H1 (cell line): ENCODE results near the gene ACAP1. TPM values are rescaled to one million over a fixed set of nuclear protein-coding genes. Genes with fewer than 3 reads are reported as not detected.
A peak's percentile ranks its signal among the peaks of the same experiment; 100 is the strongest.

Source experiments
- BACH1 ChIP-seq: IDR thresholded peaks from 2 replicates; pipeline ENCODE4 v1.6.1; 2012; ENCODE audit warnings: low read length, improper control_type of control experiment
- CREB1 ChIP-seq: IDR thresholded peaks from 2 replicates; pipeline ENCODE4 v1.6.1; 2012; ENCODE audit warnings: inconsistent platforms
- CTCF ChIP-seq, 3 experiments: IDR thresholded peaks; 1 replicate in 2 of 3; 2 replicates in 1 of 3; pipeline versions ENCODE4 v1.5.1 to v1.6.1; 2011; ENCODE audit warnings: low read length in 3 of 3, mild to moderate bottlenecking in 3 of 3, inconsistent platforms in 2 of 3, low read depth in 1 of 3, moderate library complexity in 1 of 3; ENCODE audit not compliant: insufficient read depth in 1 of 3; ENCODE audit errors: control extremely low read depth in 1 of 3
- E2F6 ChIP-seq: IDR thresholded peaks from 2 replicates; pipeline ENCODE4 v1.6.1; 2012; ENCODE audit warnings: inconsistent platforms
- EGR1 ChIP-seq: IDR thresholded peaks from 2 replicates; pipeline ENCODE4 v1.6.1; 2011; ENCODE audit warnings: low read depth, low read length, borderline replicate concordance
- EP300 ChIP-seq, 2 experiments: IDR thresholded peaks; 1 replicate in 1 of 2; 2 replicates in 1 of 2; pipeline ENCODE4 v1.6.1; 2011 to 2012; ENCODE audit warnings: low read depth in 2 of 2, low read length in 2 of 2, mild to moderate bottlenecking in 2 of 2, borderline replicate concordance in 1 of 2, inconsistent platforms in 1 of 2, moderate library complexity in 1 of 2
- EZH2 ChIP-seq: fragments of 200-600 bp; sonication (generic); IDR thresholded peaks from 2 replicates; pipeline ENCODE4 v1.7.1; 2012; ENCODE audit warnings: low read depth, mild to moderate bottlenecking, moderate library complexity, low read length, inconsistent platforms; ENCODE audit not compliant: severe bottlenecking
- FOSL1 ChIP-seq: IDR thresholded peaks from 2 replicates; pipeline ENCODE4 v1.6.1; 2011; ENCODE audit warnings: mild to moderate bottlenecking, low read depth, low read length, moderate library complexity; ENCODE audit not compliant: insufficient read depth
- JUN ChIP-seq: IDR thresholded peaks from 2 replicates; pipeline ENCODE4 v1.6.1; 2011; ENCODE audit warnings: low read depth, mild to moderate bottlenecking, improper control_type of control experiment, low read length
- KDM1A ChIP-seq: fragments of 200-600, 300-600 bp; sonication (generic); IDR thresholded peaks from 2 replicates; pipeline ENCODE4 v1.7.1; 2016; ENCODE audit warnings: mild to moderate bottlenecking, low read length, borderline replicate concordance
- KDM5A ChIP-seq: fragments of 200-600 bp; IDR thresholded peaks from 2 replicates; pipeline ENCODE4 v1.7.1; 2012; ENCODE audit warnings: mild to moderate bottlenecking, low read length, inconsistent platforms, mixed read lengths
- MAFK ChIP-seq: IDR thresholded peaks from 2 replicates; pipeline ENCODE4 v1.6.1; 2012; ENCODE audit warnings: low read depth, mild to moderate bottlenecking, improper control_type of control experiment, low read length
- MAX ChIP-seq: IDR thresholded peaks from 2 replicates; pipeline ENCODE4 v1.6.1; 2012; ENCODE audit warnings: inconsistent platforms
- SIN3A ChIP-seq, 2 experiments: IDR thresholded peaks in 1 of 2; conservative IDR thresholded peaks in 1 of 2; 2 replicates each; pipeline ENCODE4 v1.6.1; 2011 to 2012; ENCODE audit warnings: low read length in 2 of 2, improper control_type of control experiment in 1 of 2, low read depth in 1 of 2, mild to moderate bottlenecking in 1 of 2
- SP2 ChIP-seq: IDR thresholded peaks from 2 replicates; pipeline ENCODE4 v1.6.1; 2012; ENCODE audit warnings: mild to moderate bottlenecking, low read length, inconsistent platforms
- TAF1 ChIP-seq: IDR thresholded peaks from 2 replicates; pipeline ENCODE4 v1.6.1; 2011; ENCODE audit warnings: mild to moderate bottlenecking, low read depth, low read length
- TAF7 ChIP-seq: optimal IDR thresholded peaks from 2 replicates; pipeline ENCODE3; 2011; ENCODE audit warnings: low read depth, mild to moderate bottlenecking, inconsistent platforms, low read length, moderate library complexity, borderline replicate concordance
- TCF12 ChIP-seq: IDR thresholded peaks from 2 replicates; pipeline ENCODE4 v1.6.1; 2011; ENCODE audit warnings: low read depth, mild to moderate bottlenecking, low read length
- USF2 ChIP-seq: IDR thresholded peaks from 2 replicates; pipeline ENCODE4 v1.6.1; 2011; ENCODE audit warnings: low read length, improper control_type of control experiment
- polyA plus RNA-seq, 7 experiments: library from polyadenylated mRNA; depleted of rRNA in 3 of 7; stranded (reverse) in 5 of 7; unstranded in 2 of 7; fragments of >200 nt in 5 of 7; fragments of 200-250 nt in 2 of 7; gene quantifications; 1 replicate in 5 of 7; 2 replicates in 1 of 7; 4 replicates in 1 of 7; pipeline versions ENCODE4 v1.2.1 to v1.2.3, GENCODE V29; 2011 to 2013; ENCODE audit warnings: missing spikeins in 2 of 7, mixed read lengths in 2 of 7
- total RNA-seq: library from RNA; stranded (reverse); fragmentation: NEBNext Ultra II Directional; extraction: Animal tissue kit (Norgen Biotek cat#: 25700); gene quantifications from 2 replicates; pipeline ENCODE4 v1.2.1, GENCODE V29; 2021

The ACAP1 gene
- total and polyA plus RNA-seq, 2 of the 8 experiments (the other 6 are each of a cell fraction or from before 2014, with no cell fraction given), result 11.9 to 45.1 TPM

GRCh38 chr17:7314719-7315569 lies 21.4 kb upstream of the ACAP1 start, which contains the start of gene GPS2 (continued):
- TF ChIP-seq USF2 (no peak; the same call in 1 of the 2 replicates), TAF1 (peak; percentile 89), JUN (no peak), KDM5A (no peak; the same call in 1 of the 2 replicates), EGR1 (no peak), SP2 (no peak), CTCF (IDR thresholded peaks at IDR 0.05; ENCODE audit: control extremely low read depth in 1 of 3, insufficient read depth in 1 of 3, low read depth in 1 of 3, low read length in 3 of 3) (no peak), MAFK (no peak), KDM1A (no peak), E2F6 (peak; percentile 45; the same call in 1 of the 2 replicates), BACH1 (no peak), EZH2 (no peak), FOSL1 (no peak), TAF7 (peak; percentile 63), TCF12 (no peak), MAX (peak; percentile 64), SIN3A (conservative IDR thresholded peaks at IDR 0.05 in 1 of 2, IDR thresholded peaks at IDR 0.05 in 1 of 2; ENCODE audit: low read depth in 1 of 2, low read length in 2 of 2) (peak; percentile 95), EP300 (IDR thresholded peaks at IDR 0.05; ENCODE audit: borderline replicate concordance in 1 of 2, low read depth in 2 of 2, low read length in 2 of 2) (peak in 1 of 2 experiments; percentile 84; a peak in 1 of 3 replicates), CREB1 (peak; percentile 93)
